HEK293 (cell line): ENCODE data around the gene MVP.
A peak's percentile ranks its signal among the peaks of the same experiment; 100 is the strongest.

Source experiments
- GLI2 ChIP-seq: fragments of 450-650 bp; formaldehyde crosslinking; IDR thresholded peaks from 2 replicates; pipeline ENCODE4; 2017; ENCODE audit warnings: missing biosample characterization, missing genetic modification characterization, low read depth, borderline replicate concordance
- IKZF3 ChIP-seq: fragments of 450-650 bp; IDR thresholded peaks from 2 replicates; pipeline ENCODE4 v1.5.0; 2018; ENCODE audit warnings: missing biosample characterization, mild to moderate bottlenecking, missing genetic modification characterization, moderate library complexity
- KLF10 ChIP-seq: fragments of 450-650 bp; IDR thresholded peaks from 2 replicates; pipeline ENCODE4 v1.5.1; 2018; ENCODE audit warnings: missing biosample characterization, mild to moderate bottlenecking, missing genetic modification characterization
- MZF1 ChIP-seq: fragments of 450-650 bp; formaldehyde crosslinking; IDR thresholded peaks from 2 replicates; pipeline ENCODE4 v1.5.1; 2017; ENCODE audit warnings: missing biosample characterization, missing genetic modification characterization, borderline replicate concordance
- PATZ1 ChIP-seq: fragments of 450-650 bp; formaldehyde crosslinking; IDR thresholded peaks from 2 replicates; pipeline ENCODE4 v1.5.1; 2016; ENCODE audit warnings: missing biosample characterization, missing genetic modification characterization
- REPIN1 ChIP-seq: fragments of 450-650 bp; formaldehyde crosslinking; IDR thresholded peaks from 2 replicates; pipeline ENCODE4 v1.5.1; 2017; ENCODE audit warnings: missing biosample characterization, missing genetic modification characterization, low read depth
- REST ChIP-seq: fragments of 450-650 bp; formaldehyde crosslinking; IDR thresholded peaks from 2 replicates; pipeline ENCODE4 v1.5.1; 2016; ENCODE audit warnings: missing biosample characterization, missing genetic modification characterization
- SP2 ChIP-seq: fragments of 450-650 bp; formaldehyde crosslinking; IDR thresholded peaks from 2 replicates; pipeline ENCODE4 v1.5.1; 2016; ENCODE audit warnings: missing biosample characterization, missing genetic modification characterization
- SP3 ChIP-seq: fragments of 450-650 bp; formaldehyde crosslinking; IDR thresholded peaks from 2 replicates; pipeline ENCODE4 v1.5.1; 2016; ENCODE audit warnings: missing biosample characterization, missing genetic modification characterization
- TSHZ1 ChIP-seq: fragments of 450-650 bp; formaldehyde crosslinking; IDR thresholded peaks from 2 replicates; pipeline ENCODE4 v1.5.1; 2016; ENCODE audit warnings: missing biosample characterization, missing genetic modification characterization, borderline replicate concordance
- ZBTB17 ChIP-seq: fragments of 450-650 bp; formaldehyde crosslinking; IDR thresholded peaks from 2 replicates; pipeline ENCODE4 v1.5.1; 2016; ENCODE audit warnings: missing biosample characterization, missing genetic modification characterization
- ZBTB26 ChIP-seq: fragments of 450-650 bp; formaldehyde crosslinking; optimal IDR thresholded peaks from 2 replicates; pipeline ENCODE3; 2016; ENCODE audit warnings: missing biosample characterization, mild to moderate bottlenecking, missing genetic modification characterization
- ZFP41 ChIP-seq: fragments of 450-650 bp; formaldehyde crosslinking; IDR thresholded peaks from 2 replicates; pipeline ENCODE4 v1.5.1; 2016; ENCODE audit warnings: missing biosample characterization, missing genetic modification characterization, borderline replicate concordance
- ZNF140 ChIP-seq: fragments of 450-650 bp; formaldehyde crosslinking; IDR thresholded peaks from 2 replicates; pipeline ENCODE4 v1.5.1; 2016; ENCODE audit warnings: missing biosample characterization, missing genetic modification characterization
- ZNF214 ChIP-seq: fragments of 450-650 bp; formaldehyde crosslinking; IDR thresholded peaks from 2 replicates; pipeline ENCODE4 v1.5.1; 2017; ENCODE audit warnings: missing biosample characterization, mild to moderate bottlenecking, missing genetic modification characterization, borderline replicate concordance
- ZNF23 ChIP-seq: fragments of 450-650 bp; formaldehyde crosslinking; IDR thresholded peaks from 2 replicates; pipeline ENCODE4 v1.5.1; 2016; ENCODE audit warnings: missing biosample characterization, missing genetic modification characterization, borderline replicate concordance
- ZNF341 ChIP-seq: fragments of 450-650 bp; formaldehyde crosslinking; IDR thresholded peaks from 2 replicates; pipeline ENCODE4; 2016; ENCODE audit warnings: low read depth, missing biosample characterization, missing genetic modification characterization
- ZNF391 ChIP-seq: fragments of 450-650 bp; formaldehyde crosslinking; IDR thresholded peaks from 2 replicates; pipeline ENCODE4 v1.5.1; 2016; ENCODE audit warnings: low read depth, missing biosample characterization, missing genetic modification characterization, borderline replicate concordance
- ZNF426 ChIP-seq: fragments of 450-650 bp; formaldehyde crosslinking; IDR thresholded peaks from 2 replicates; pipeline ENCODE4 v1.5.1; 2017; ENCODE audit warnings: missing biosample characterization, missing genetic modification characterization, mild to moderate bottlenecking, inconsistent platforms, moderate library complexity
- ZNF488 ChIP-seq: fragments of 450-650 bp; formaldehyde crosslinking; IDR thresholded peaks from 2 replicates; pipeline ENCODE4 v1.5.1; 2016; ENCODE audit warnings: missing biosample characterization, missing genetic modification characterization
- ZNF596 ChIP-seq: fragments of 450-650 bp; IDR thresholded peaks from 2 replicates; pipeline ENCODE4 v1.5.0; 2018; ENCODE audit warnings: missing biosample characterization, mild to moderate bottlenecking, missing genetic modification characterization, moderate library complexity
- ZNF600 ChIP-seq: fragments of 450-650 bp; formaldehyde crosslinking; IDR thresholded peaks from 2 replicates; pipeline ENCODE4 v1.5.1; 2016; ENCODE audit warnings: missing biosample characterization, missing genetic modification characterization
- ZNF701 ChIP-seq: fragments of 450-650 bp; formaldehyde crosslinking; IDR thresholded peaks from 2 replicates; pipeline ENCODE4 v1.5.1; 2016; ENCODE audit warnings: missing biosample characterization, missing genetic modification characterization
- ZNF707 ChIP-seq: fragments of 450-650 bp; formaldehyde crosslinking; IDR thresholded peaks from 2 replicates; pipeline ENCODE4 v1.5.1; 2016; ENCODE audit warnings: missing biosample characterization, missing genetic modification characterization
- ZNF747 ChIP-seq: fragments of 450-650 bp; formaldehyde crosslinking; IDR thresholded peaks from 2 replicates; pipeline ENCODE4 v1.5.1; 2016; ENCODE audit warnings: missing biosample characterization, missing genetic modification characterization
- ZNF76 ChIP-seq: fragments of 450-650 bp; formaldehyde crosslinking; IDR thresholded peaks from 2 replicates; pipeline ENCODE4; 2016; ENCODE audit warnings: low read depth, missing biosample characterization, missing genetic modification characterization, borderline replicate concordance
- ZNF791 ChIP-seq: fragments of 450-650 bp; formaldehyde crosslinking; IDR thresholded peaks from 2 replicates; pipeline ENCODE4 v1.5.1; 2016; ENCODE audit warnings: missing biosample characterization, missing genetic modification characterization
- ZNF843 ChIP-seq: fragments of 450-650 bp; formaldehyde crosslinking; IDR thresholded peaks from 2 replicates; pipeline ENCODE4 v1.5.1; 2016; ENCODE audit warnings: missing biosample characterization, missing genetic modification characterization
- ZSCAN30 ChIP-seq: fragments of 450-650 bp; IDR thresholded peaks from 2 replicates; pipeline ENCODE4 v1.5.1; 2018; ENCODE audit warnings: missing biosample characterization, mild to moderate bottlenecking, missing genetic modification characterization, moderate library complexity

MVP gene

GRCh38 chr16:29790183-29790948 lies 29.9 kb upstream of the MVP start, which contains the start of gene KIF22 (continued):
- TF ChIP-seq SP3 (peak; percentile 95), ZNF701 (tag by site-specific recombination) (no peak), ZNF747 (tag by site-specific recombination) (no peak), ZNF596 (tag by site-specific recombination) (no peak), ZNF214 (tag by site-specific recombination) (no peak), PATZ1 (peak; percentile 71), SP2 (peak; percentile 98), ZNF23 (no peak), REPIN1 (0 out of 2 replicates have a peak, but pooled peaks have one; percentile 50), ZNF426 (tag by site-specific recombination) (no peak), ZNF843 (tag by site-specific recombination) (peak; percentile 48; the same call in 1 of the 2 replicates), TSHZ1 (tag by site-specific recombination) (no peak), ZFP41 (tag by site-specific recombination) (no peak), ZNF76 (peak; percentile 58; the same call in 1 of the 2 replicates), ZNF488 (tag by site-specific recombination) (no peak), REST (no peak), ZNF140 (tag by site-specific recombination) (no peak), ZBTB17 (peak; percentile 89), ZNF391 (tag by site-specific recombination) (peak; percentile 87; the same call in 1 of the 2 replicates), ZNF600 (tag by site-specific recombination) (peak; percentile 30; the same call in 1 of the 2 replicates), ZSCAN30 (tag by site-specific recombination) (peak; percentile 84), MZF1 (tag by site-specific recombination) (no peak), KLF10 (tag by site-specific recombination) (peak; percentile 58), GLI2 (tag by site-specific recombination) (no peak), ZNF707 (tag by site-specific recombination) (no peak), ZNF791 (tag by site-specific recombination) (no peak), ZBTB26 (tag by site-specific recombination) (peak; percentile 95), IKZF3 (tag by site-specific recombination) (no peak), ZNF341 (tag by site-specific recombination) (0 out of 2 replicates have a peak, but pooled peaks have one; percentile 40)
